HG02623 (cell line): ENCODE measurements around the gene MMP13.
"Not testable (repeated sequence)": the region's sequence is repeated elsewhere in the genome, so short reads cannot be mapped to it uniquely, and the experiment has no call there.

Source experiments
- ATAC-seq: cut with Tn5 transposase; IDR thresholded peaks from one replicate; pipeline ENCODE4 v1.9.1; 2021; ENCODE audit warnings: moderate library complexity; ENCODE audit not compliant: unreplicated experiment

MMP13 gene

DNA sequence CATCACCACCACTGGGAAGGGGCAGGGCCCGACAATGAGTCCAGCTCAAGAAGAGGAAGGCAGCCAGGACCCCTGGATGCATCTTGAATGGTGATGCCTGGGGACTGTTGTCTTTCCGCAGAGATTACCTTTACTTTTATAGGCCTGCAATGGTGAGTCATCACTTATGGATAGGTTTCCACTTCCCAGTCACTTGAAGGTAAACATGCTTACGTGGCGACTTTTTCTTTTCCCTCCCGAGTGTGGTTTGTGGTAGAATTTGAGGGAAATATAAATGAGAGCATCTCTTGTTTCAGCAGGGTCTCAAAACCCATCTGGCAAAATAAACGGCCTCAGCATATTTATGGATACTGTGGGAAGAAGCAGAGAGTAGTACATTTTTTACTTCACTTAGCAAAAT, at the start of gene MMP13:
Gene MMP13 (minus strand): TSS at position 109 of the 400 bp plus-strand sequence. CDS start 27 bp downstream, at position 82.
- ATAC-seq = no peak

GRCh38 chr11:103004234-103004633, 48.7 kb upstream of the MMP13 start:
- not testable (repeated sequence) for ATAC-seq

GRCh38 chr11:102994105-102994504, 38.6 kb upstream of the MMP13 start:
- no peak for ATAC-seq

- ATAC-seq = no peak
Measured at GRCh38 chr11:102991776-102992175, 36.2 kb upstream of the MMP13 start.

- no peak for ATAC-seq
Measured at GRCh38 chr11:102990145-102990544, 34.6 kb upstream of the MMP13 start.

GRCh38 chr11:102989379-102990047, 34.0 kb upstream of the MMP13 start:
- no peak for ATAC-seq

GRCh38 chr11:102986815-102987214, 31.3 kb upstream of the MMP13 start:
- no peak for ATAC-seq

DNA sequence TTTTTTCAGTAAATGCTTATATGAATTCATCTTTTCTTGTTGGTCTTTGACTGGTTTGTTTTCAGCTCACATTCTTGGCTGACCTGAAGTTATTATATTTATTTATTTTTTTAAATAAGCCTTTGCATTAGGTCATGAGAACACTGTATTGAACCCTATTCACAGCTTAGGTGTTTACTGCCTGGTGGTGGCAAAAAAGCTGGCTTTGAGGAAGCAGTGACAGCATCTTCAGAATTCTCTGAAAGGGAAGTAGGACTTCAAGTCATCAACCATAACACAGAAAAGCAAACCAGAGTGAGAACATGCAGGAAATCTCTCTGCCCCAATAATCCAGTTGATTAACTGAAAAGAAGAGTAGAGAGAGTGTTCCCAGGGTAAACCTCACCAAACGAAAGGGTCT, 30.3 kb upstream of the MMP13 start:
- no peak for ATAC-seq

DNA sequence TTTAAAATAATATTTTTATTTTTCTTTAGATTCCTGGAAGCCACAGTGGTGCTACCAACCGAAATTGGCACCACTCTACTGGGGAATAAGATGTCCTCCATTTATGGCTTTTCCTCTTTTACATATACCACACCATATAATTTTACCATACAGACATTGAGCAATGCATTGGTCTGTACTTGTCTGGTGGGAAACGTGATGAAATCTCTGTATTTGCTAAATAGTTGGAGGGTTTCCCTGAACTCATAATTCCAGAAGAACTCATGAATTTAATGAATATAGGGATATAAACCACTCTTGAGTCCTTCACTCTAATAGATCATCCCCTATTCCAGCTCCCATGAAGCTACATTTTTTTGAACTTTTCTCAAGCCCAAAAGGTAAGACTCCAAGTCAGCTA, 28.0 kb upstream of the MMP13 start:
- no peak for ATAC-seq

DNA sequence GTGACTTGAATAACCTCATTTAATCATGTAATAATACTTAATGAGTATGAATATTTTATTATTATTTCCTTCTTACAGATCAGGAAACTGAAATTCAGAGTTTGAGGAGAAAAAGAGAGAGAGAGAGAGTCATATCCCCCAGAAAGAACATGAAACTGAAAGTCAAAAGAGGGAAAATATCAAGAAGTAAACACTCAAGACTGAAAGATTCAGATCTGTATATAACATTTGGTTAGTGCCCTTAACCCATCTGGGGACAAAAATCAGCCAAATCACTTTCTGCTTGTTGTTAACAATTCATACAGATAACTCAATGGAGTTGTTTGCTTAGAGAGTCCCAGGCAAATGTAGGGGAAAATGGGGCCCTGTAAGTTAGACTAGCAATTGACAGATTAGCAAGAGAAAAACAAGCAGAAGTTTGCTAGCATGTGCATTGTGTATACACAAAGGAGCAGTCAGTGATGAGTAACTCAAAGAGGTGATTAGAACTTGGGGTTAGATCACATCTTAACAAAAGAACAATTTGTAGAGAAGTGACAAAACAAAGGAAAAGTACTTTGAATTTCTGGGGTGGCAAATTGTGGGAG, 25.9 kb upstream of the MMP13 start:
- peak; percentile 77 for ATAC-seq

DNA sequence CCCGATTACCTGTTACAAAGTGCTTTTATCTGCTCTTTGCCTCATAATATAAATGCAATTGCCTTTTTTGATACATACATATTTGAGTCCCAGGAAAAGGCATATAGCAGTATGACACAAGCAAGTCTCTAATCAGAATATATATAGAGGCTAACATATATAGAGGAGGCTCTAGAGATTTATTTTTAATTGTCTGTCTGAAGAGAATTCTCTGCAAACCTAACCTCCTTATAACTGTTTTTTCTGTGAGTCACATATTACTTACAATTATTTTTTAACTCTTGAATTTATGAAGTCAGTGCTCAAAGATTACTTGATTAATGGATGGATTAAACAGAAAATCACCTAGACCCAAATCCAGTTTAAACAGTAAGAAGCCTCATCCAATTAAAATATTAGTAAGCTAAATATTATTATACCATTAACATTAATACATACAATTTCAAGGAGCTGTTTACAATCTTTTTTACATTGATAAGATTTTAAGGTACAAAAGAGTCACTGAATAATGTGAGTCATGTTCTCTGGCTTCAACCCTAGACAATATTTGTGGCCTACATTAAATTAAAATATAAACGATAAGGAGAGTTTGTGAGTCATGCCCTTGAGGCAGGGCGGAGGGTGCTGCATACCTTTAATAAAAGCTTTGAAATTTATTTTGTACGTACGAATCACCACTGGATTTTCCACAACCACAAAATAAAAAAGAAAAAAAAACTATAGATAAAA, 19.2 kb upstream of the MMP13 start:
- ATAC-seq = no peak

GRCh38 chr11:102973698-102974097, 18.2 kb upstream of the MMP13 start:
- not testable (repeated sequence) for ATAC-seq

DNA sequence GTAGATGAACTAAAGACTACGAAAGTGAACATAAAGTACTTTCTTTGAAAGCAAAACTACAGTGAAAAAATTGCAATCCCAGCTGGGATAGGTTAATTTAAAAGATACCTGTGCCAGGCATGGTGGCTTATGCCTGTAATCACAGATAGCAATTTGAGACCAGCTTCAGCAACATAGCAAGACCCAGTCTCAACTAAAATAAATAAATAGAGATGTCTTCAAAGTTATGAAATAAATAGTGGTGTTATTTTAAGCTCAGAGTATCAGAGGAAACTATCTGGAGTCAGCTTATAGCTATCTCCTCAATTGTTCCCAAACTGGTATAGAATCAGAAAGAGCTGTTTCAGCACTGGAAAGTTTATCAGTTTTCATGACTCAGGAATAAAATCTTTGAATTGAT, 17.3 kb upstream of the MMP13 start:
- ATAC-seq = no peak

- ATAC-seq = no peak
Measured at GRCh38 chr11:102971766-102972165, 16.2 kb upstream of the MMP13 start.

DNA sequence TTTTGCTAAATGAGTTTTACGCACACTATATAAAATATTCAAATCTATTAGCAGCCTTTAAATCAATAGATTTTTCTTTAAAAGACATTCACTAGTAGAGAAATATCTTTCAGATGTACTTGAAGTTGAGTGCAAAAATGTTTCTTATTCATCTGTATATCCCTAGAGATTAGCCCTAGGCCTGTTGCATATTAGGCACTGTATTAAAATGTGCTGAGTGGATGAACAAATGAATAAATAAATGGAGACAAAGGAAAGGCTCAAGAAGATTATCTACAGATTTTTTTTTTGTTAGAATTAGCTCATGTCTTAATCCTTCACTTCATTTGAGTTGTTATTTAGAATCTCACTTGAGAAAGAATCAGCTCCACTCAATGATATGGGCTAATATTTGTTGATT, 12.0 kb upstream of the MMP13 start:
- ATAC-seq = no peak

DNA sequence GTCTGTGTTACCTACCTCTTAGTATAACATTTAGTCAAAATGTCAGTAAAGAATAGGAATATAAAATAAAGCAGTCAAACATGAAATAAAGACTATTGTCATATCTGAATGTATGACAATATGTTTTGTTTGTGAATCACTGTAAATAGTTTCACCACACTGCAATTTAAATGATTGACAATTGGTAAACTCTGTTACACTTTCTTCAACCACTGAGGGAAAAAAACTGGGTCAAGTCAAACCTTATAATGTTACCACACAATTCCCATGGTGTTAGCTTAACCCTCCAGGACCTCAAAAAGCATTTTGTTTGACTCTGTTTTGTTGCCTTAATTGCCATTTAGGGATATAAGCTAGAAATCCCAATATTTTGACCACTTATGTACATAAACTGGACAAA, 10.5 kb upstream of the MMP13 start:
- no peak for ATAC-seq

GRCh38 chr11:102964867-102965266, 9.3 kb upstream of the MMP13 start:
- ATAC-seq = no peak

- ATAC-seq = no peak
Measured at GRCh38 chr11:102957953-102958352, 2.4 kb upstream of the MMP13 start.

DNA sequence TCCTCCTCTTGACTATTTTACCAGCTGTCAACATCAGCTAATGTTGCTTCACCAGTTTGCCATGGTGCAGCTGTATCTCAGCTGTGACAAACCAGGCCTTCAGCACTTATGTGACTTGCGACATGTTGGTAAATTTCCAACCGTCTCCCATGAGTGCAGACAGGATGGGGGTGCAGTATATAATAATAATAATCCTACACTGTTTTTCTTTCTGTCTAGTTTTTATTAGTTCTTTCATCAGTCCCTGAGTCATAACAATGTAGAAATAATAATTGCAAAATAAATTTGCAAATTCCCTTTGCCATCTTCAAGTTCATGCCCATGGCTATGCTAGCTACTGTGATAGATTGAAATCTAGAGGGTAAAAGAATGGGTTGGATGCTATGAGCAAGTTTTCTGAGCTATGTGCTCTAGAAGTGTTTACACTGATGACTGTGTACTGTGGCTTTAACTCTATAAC, 4.9 kb downstream of the MMP13 start:
- ATAC-seq = no peak

GRCh38 chr11:102946237-102946636, 9.3 kb downstream of the MMP13 start:
- ATAC-seq = no peak

GRCh38 chr11:102940714-102941588, 14.6 kb downstream of the MMP13 start:
- peak; percentile 78 for ATAC-seq
